ENCODE results near the gene NPW. TPM values are rescaled to one million over a fixed set of nuclear protein-coding genes. Genes with fewer than 3 reads are reported as not detected.

The NPW gene
- total and polyA plus RNA-seq, 2 donors (not counting 3 experiments of a cell fraction or from before 2014, with no cell fraction given): 0.84 to 3.3 TPM

DNA sequence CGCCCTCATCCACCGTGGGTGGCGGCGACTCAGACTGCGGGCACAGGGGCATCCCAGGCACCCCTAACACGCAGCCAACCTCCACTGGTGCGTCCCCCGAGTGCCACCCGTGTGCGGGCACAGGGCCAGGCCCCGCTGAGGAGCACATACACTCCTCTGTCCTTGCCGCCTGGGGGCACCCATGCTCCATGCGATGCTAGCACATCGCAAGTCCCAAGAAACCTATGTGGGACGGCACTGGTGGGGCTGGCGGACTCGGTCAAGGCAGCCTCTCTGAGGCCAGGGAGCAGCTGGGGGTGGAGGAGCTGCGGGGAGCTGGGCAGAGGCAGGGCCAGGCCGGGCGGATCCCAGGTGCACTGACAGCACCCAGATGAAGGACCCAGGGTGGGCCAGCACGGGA is 13.9 kb upstream of the NPW start:
- H3K79me2 ChIP-seq (ENCODE audit: control insufficient read depth, insufficient read depth, low read length): peaks cover 72% of the 10 kb centered on the region
- TF ChIP-seq, protein P1, sequence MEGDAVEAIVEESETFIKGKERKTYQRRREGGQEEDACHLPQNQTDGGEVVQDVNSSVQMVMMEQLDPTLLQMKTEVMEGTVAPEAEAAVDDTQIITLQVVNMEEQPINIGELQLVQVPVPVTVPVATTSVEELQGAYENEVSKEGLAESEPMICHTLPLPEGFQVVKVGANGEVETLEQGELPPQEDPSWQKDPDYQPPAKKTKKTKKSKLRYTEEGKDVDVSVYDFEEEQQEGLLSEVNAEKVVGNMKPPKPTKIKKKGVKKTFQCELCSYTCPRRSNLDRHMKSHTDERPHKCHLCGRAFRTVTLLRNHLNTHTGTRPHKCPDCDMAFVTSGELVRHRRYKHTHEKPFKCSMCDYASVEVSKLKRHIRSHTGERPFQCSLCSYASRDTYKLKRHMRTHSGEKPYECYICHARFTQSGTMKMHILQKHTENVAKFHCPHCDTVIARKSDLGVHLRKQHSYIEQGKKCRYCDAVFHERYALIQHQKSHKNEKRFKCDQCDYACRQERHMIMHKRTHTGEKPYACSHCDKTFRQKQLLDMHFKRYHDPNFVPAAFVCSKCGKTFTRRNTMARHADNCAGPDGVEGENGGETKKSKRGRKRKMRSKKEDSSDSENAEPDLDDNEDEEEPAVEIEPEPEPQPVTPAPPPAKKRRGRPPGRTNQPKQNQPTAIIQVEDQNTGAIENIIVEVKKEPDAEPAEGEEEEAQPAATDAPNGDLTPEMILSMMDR (IDR thresholded peaks at IDR 0.05; ENCODE audit: extremely low read depth in 1 of 2, insufficient read depth in 1 of 2, low read depth in 1 of 2, low read length in 2 of 2): peak; percentile 46 to 54
- TF ChIP-seq GATA2 (IDR thresholded peaks at IDR 0.05; ENCODE audit: insufficient read depth, insufficient read length, low read depth, low read length): no peak
- dilution Hi-C loops (cut with MboI; ENCODE audit: extremely low pct_ligation_motif_present, low sequenced_read_pairs) (no loop called here), intact Hi-C loops (cut with micrococcal nuclease) (loop anchor here (1.0 kb wide), 2 partner anchors 148 to 246 kb away; partner anchors contain the start of gene ECI1)
- DNase-seq (ENCODE audit: low read depth, low spot score) (peak; percentile 45), FAIRE-seq (no peak)
- no peaks in the 10 kb centered on the region for H3K9me3 ChIP-seq (replicated peaks; ENCODE audit: control insufficient read depth, insufficient read depth, low read length)
- peaks cover 48% of the 10 kb centered on the region for H3K4me1 ChIP-seq (ENCODE audit: control insufficient read depth, extremely low read depth, insufficient read depth, low read length)
- H3K4me2 ChIP-seq (ENCODE audit: insufficient read depth, low read length): no peak overlapping the region
- H2AFZ ChIP-seq (ENCODE audit: low read depth, low read length): no peak overlapping the region
- no peak overlapping the region for H3K27ac ChIP-seq (ENCODE audit: insufficient read depth, low read depth, low read length)
- no peak overlapping the region for H3K4me3 ChIP-seq (replicated peaks in 1 of 3; ENCODE audit: insufficient read depth in 1 of 3, low read depth in 1 of 3, low read length in 3 of 3)
- no peak overlapping the region for H3K9ac ChIP-seq (replicated peaks; ENCODE audit: extremely low read depth, insufficient read depth, low read length)
- no TSS peak for BruUV-seq (replicated peaks)
- ChIA-PET CTCF (interaction anchor here (0.7 to 4.0 kb wide), 5 partner anchors 15 to 246 kb away, joined by 3 to 85 read pairs (median 6); partner anchors contain the start of gene NPW), POLR2A (no interaction called here)
- no peaks in the 10 kb centered on the region for H3K27me3 ChIP-seq (ENCODE audit: control insufficient read depth in 2 of 2, insufficient read depth in 2 of 2, low read length in 2 of 2)
- no peaks in the 10 kb centered on the region for H4K20me1 ChIP-seq (replicated peaks; ENCODE audit: control insufficient read depth, extremely low read depth, insufficient read depth, low read length)
- no peaks in the 10 kb centered on the region for H3K9me1 ChIP-seq (replicated peaks; ENCODE audit: control insufficient read depth, extremely low read depth, insufficient read depth, low read length)
- peaks cover 0 to 27% of the 10 kb centered on the region in 2 experiments for H3K36me3 ChIP-seq (ENCODE audit: control insufficient read depth in 2 of 2, extremely low read depth in 1 of 2, insufficient read depth in 2 of 2, low read length in 2 of 2)

DNA sequence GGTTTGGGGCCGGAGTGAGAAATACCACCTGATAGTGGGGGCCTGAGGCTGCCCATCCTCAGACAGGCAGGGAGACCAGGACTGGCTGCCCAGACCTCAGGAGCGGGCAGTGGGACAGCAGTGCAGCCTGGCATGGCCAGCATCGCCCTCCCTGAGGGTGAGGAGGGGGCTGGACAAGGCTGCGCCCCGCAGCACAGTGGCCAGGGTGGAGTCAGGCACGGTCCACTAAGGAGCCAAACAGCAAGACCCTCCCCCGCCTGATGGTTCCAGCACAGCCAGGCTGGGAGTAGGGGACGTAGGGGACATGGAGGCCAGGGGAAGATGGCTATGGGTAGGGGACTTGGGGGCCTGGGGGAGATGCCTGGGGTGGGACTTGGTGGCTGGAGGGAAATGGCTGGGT is 13.3 kb upstream of the NPW start:
- no peaks in the 10 kb centered on the region for H3K27me3 ChIP-seq (ENCODE audit: control insufficient read depth in 2 of 2, insufficient read depth in 2 of 2, low read length in 2 of 2)
- intact Hi-C loops (cut with micrococcal nuclease): no loop called here
- ChIA-PET POLR2A (no interaction called here), CTCF (interaction anchor here (1.4 to 4.0 kb wide), 3 partner anchors 134 to 246 kb away, joined by 3 to 85 read pairs (median 14); no protein-coding TSS in a partner anchor)
- H3K4me2 ChIP-seq (ENCODE audit: insufficient read depth, low read length): no peak overlapping the region
- DNase-seq (ENCODE audit: low read depth, low spot score) (no peak), FAIRE-seq (no peak)
- H3K4me3 ChIP-seq (replicated peaks in 1 of 3; ENCODE audit: insufficient read depth in 1 of 3, low read depth in 1 of 3, low read length in 3 of 3): no peak overlapping the region
- H3K9ac ChIP-seq (replicated peaks; ENCODE audit: extremely low read depth, insufficient read depth, low read length): no peak overlapping the region
- dilution Hi-C loops (cut with MboI; ENCODE audit: extremely low pct_ligation_motif_present, low sequenced_read_pairs): no loop called here
- H3K4me1 ChIP-seq (ENCODE audit: control insufficient read depth, extremely low read depth, insufficient read depth, low read length): peaks cover 48% of the 10 kb centered on the region
- no peaks in the 10 kb centered on the region for H3K9me1 ChIP-seq (replicated peaks; ENCODE audit: control insufficient read depth, extremely low read depth, insufficient read depth, low read length)
- no peak overlapping the region for H3K27ac ChIP-seq (ENCODE audit: insufficient read depth, low read depth, low read length)
- no peaks in the 10 kb centered on the region for H4K20me1 ChIP-seq (replicated peaks; ENCODE audit: control insufficient read depth, extremely low read depth, insufficient read depth, low read length)
- no peak overlapping the region for H2AFZ ChIP-seq (ENCODE audit: low read depth, low read length)
- TF ChIP-seq POLR2AphosphoS5 (IDR thresholded peaks at IDR 0.05; ENCODE audit: insufficient read depth, low read depth, low read length): no peak
- TF ChIP-seq MYC (IDR thresholded peaks at IDR 0.05; ENCODE audit: low read depth, low read length): no peak
- TF ChIP-seq, protein P2, sequence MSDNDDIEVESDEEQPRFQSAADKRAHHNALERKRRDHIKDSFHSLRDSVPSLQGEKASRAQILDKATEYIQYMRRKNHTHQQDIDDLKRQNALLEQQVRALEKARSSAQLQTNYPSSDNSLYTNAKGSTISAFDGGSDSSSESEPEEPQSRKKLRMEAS (IDR thresholded peaks at IDR 0.05; ENCODE audit: insufficient read depth, insufficient read length): no peak
- TF ChIP-seq POLR2A (IDR thresholded peaks at IDR 0.05; ENCODE audit: low read depth, low read length): no peak
- TF ChIP-seq EZH2 (IDR thresholded peaks at IDR 0.05; ENCODE audit: borderline replicate concordance, low read depth, low read length, severe bottlenecking): no peak
- no peak for TF ChIP-seq GATA2 (IDR thresholded peaks at IDR 0.05; ENCODE audit: insufficient read depth, insufficient read length, low read depth, low read length)
- TF ChIP-seq FOS (IDR thresholded peaks at IDR 0.05; ENCODE audit: borderline replicate concordance, insufficient read depth, low read length): no peak
- TF ChIP-seq, protein P1 (IDR thresholded peaks at IDR 0.05; ENCODE audit: extremely low read depth in 1 of 2, insufficient read depth in 1 of 2, low read depth in 1 of 2, low read length in 2 of 2): no peak
- no peak for TF ChIP-seq JUN (IDR thresholded peaks at IDR 0.05; ENCODE audit: borderline replicate concordance, insufficient read depth, insufficient read length, low read depth)
- H3K9me3 ChIP-seq (replicated peaks; ENCODE audit: control insufficient read depth, insufficient read depth, low read length): no peaks in the 10 kb centered on the region
- peaks cover 72% of the 10 kb centered on the region for H3K79me2 ChIP-seq (ENCODE audit: control insufficient read depth, insufficient read depth, low read length)
- H3K36me3 ChIP-seq (ENCODE audit: control insufficient read depth in 2 of 2, extremely low read depth in 1 of 2, insufficient read depth in 2 of 2, low read length in 2 of 2): peaks cover 0 to 20% of the 10 kb centered on the region in 2 experiments
- no TSS peak for BruUV-seq (replicated peaks)
